CD4-positive, alpha-beta T cell treated with Interleukin-15 for 1 hour (primary cell): ENCODE measurements around the gene RHBDD2.

Experiments used
- DNase-seq: peaks from one replicate; pipeline ENCODE4 v3.0.0-alpha.2; 2020

Gene RHBDD2

GRCh38 chr7:75920431-75921161, 41.8 kb downstream of the RHBDD2 start:
- no peak for DNase-seq

GRCh38 chr7:75921479-75921878, 42.6 kb downstream of the RHBDD2 start:
- no peak for DNase-seq

- DNase-seq = no peak
Measured at GRCh38 chr7:75922966-75923603, 44.3 kb downstream of the RHBDD2 start.

- DNase-seq = no peak
Measured at GRCh38 chr7:75924256-75924655, 45.4 kb downstream of the RHBDD2 start.

DNA sequence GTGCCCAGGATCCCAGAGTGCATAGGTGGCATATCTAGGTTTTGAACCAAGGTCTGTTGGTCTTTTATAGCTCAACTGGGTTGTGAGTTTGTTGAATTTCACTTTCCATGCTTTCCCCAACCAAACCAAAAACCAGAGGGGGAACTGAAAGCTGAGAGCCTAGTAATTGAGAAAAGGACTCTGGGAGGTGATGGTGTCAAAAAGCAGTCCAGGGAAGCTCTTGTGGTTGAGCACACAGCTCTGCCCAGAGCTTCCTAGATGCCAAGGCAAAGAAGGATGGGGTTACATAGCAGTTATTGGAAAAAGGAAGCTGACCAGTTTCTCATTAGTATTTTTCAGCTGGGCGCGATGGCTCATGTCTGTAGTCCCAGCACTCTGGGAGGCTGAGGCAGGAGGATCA, 46.1 kb downstream of the RHBDD2 start:
- DNase-seq = no peak

GRCh38 chr7:75925717-75926435, 47.0 kb downstream of the RHBDD2 start:
- DNase-seq = no peak

- DNase-seq = peak; percentile 29
Measured at GRCh38 chr7:75928568-75928914, 49.7 kb downstream of the RHBDD2 start.

DNA sequence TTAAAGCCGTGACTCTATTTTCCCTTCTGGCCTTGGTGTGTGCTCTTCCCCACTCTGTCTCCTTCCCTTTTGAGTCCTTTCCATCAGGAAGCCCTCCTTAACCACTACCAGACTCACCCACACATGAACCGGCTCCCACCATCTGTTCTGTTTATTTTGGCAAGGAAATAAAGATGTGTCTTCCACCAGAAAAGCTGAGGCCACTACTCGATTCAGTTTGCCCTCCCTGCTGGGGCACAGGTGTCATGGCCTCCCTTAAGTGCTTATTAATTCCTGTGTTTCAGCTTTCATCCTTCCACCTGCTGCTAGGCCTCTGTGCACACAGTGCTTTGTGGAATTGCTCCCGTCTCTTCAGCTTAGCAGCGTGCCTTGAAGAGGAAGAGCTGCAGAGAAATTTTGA, 52.8 kb downstream of the RHBDD2 start:
- DNase-seq = no peak

DNA sequence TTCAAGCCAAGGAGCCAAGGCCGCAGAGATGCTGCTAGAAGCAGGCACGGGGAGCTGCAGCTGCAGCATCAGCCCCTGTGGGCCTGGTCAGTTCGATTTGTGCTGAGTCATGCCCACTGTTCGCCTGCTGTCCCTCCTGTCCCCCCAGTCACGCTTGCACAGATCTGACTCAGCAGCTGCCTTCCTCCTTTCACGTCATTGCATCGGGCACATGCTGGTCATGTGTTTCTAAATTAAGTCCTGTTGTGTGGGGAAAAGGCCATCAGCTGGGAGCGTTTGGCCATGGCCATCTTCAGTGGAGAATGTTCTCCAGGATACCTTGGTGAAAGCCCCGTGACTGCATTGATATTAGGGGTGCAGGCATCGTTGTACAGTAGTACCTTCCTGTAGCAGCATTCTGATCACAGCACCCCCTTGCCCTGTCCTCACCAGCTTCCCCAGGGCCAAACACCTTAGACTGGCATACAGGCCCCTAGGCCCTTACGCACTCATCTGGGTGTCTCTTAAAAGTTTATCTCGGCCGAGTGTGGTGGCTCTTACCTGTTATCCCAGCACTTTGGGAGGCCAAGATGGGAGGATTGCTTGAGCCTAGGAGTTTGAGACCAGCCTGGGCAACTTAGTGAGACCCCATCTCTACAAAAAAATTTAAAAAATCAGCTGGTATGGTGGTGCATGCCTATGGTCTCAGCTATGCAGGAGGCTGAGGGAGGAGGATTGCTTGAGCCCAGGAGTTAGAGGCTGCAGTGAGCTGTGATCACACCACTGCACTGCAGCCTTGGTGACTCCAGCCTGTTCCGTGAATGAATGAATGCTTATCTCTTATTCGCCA, 59.3 kb downstream of the RHBDD2 start:
- peak; percentile 43 for DNase-seq
